ENCODE results near the gene URB1. TPM values are rescaled to one million over a fixed set of nuclear protein-coding genes. Genes with fewer than 3 reads are reported as not detected.

Gene URB1
- total RNA-seq, 4 donors from 2014 or later: 11.1 to 24.8 (median 17.9) TPM

DNA sequence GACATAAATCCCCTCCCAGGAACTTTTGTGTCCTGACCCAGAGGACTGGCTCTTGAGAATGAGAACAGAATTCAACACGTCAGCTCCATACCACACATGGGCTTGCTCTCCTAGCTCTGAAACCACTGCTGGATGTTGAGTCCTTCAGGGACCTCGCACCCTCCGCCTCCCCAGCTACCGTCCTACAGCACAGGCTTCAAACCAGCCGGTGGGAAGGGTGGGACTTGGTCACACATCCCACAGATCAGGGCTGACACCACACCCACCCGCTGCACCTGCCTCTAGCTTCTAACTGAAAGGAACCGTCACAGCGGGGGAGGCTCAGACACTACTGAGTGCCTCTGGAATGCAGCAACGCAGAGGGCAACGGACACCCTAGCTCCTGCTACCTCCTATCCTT lies 70.1 kb downstream of the URB1 start:
- Histone ChIP-seq H3K4me1 (peaks cover 0 to 1% (median 0%) of the 10 kb centered on the region in 3 donors), H3K9me3 (no peaks in the 10 kb centered on the region), H3K4me3 (no peak overlapping the region), H3K27ac (no peak overlapping the region), H3K27me3 (no peaks in the 10 kb centered on the region), H3K36me3 (peaks cover 56 to 97% (median 56%) of the 10 kb centered on the region in 3 donors)
- no peak for TF ChIP-seq POLR2A (IDR thresholded peaks at IDR 0.05)
- TF ChIP-seq, protein P1, sequence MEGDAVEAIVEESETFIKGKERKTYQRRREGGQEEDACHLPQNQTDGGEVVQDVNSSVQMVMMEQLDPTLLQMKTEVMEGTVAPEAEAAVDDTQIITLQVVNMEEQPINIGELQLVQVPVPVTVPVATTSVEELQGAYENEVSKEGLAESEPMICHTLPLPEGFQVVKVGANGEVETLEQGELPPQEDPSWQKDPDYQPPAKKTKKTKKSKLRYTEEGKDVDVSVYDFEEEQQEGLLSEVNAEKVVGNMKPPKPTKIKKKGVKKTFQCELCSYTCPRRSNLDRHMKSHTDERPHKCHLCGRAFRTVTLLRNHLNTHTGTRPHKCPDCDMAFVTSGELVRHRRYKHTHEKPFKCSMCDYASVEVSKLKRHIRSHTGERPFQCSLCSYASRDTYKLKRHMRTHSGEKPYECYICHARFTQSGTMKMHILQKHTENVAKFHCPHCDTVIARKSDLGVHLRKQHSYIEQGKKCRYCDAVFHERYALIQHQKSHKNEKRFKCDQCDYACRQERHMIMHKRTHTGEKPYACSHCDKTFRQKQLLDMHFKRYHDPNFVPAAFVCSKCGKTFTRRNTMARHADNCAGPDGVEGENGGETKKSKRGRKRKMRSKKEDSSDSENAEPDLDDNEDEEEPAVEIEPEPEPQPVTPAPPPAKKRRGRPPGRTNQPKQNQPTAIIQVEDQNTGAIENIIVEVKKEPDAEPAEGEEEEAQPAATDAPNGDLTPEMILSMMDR (IDR thresholded peaks at IDR 0.05): no peak
- no peak for DNase-seq
- intact Hi-C loops (cut with DNase I): no loop called here
- 57 to 95% methylated on average over 1 to 4 of the region's 10 CpGs for WGBS, 2 donors

DNA sequence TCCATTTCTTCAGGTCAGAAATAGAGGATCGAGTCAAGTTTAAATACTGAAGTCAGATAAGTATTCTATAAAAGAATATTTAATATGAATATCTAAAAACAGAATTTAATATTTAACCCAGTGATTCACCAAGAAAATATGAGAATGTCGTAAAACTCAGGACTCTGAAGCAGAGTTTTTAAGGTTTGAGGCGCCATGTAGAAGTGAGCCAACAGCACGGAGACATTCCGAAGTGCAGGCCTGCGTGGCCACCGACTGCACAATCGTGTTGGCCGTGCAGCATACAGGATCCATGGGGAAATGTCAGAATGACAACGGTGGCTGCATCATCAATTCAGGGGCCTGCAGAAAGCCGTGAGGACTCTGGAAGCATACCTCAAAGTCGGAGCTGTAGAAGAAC lies 70.7 kb downstream of the URB1 start:
- Histone ChIP-seq H3K4me3 (no peak overlapping the region), H3K27ac (no peak overlapping the region), H3K4me1 (no peaks in the 10 kb centered on the region), H3K27me3 (no peaks in the 10 kb centered on the region), H3K9me3 (no peaks in the 10 kb centered on the region), H3K36me3 (peaks cover 62 to 97% (median 62%) of the 10 kb centered on the region in 3 donors)
- WGBS, 2 donors: 91 to 96% methylated on average over 11 to 12 of the region's 12 CpGs
- intact Hi-C loops (cut with DNase I): no loop called here
- TF ChIP-seq, protein P1 (IDR thresholded peaks at IDR 0.05): no peak
- no peak for TF ChIP-seq POLR2A (IDR thresholded peaks at IDR 0.05)
- DNase-seq: no peak

DNA sequence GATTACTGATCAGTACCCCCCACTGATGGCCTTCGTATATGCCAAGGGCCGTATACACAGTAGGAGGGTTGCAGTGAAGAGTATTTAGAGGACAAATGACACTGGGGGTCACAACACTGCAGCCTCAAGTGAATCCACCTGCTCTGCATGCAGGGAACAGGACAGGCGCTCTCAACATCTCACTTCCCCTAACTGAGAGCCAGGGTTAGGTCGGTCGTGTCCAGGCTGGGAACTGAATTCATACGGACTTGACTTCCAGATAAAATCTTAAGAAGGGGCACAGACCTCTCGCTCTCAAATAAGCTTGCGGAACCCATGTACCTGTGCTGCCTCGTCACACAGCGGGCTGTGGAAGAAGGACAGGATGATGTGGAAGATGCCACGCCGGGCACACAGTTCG lies 71.3 kb downstream of the URB1 start:
- no peaks in the 10 kb centered on the region for H3K9me3 ChIP-seq
- H3K4me1 ChIP-seq: no peaks in the 10 kb centered on the region
- DNase-seq: no peak
- H3K27me3 ChIP-seq: no peaks in the 10 kb centered on the region
- TF ChIP-seq, protein P1 (IDR thresholded peaks at IDR 0.05): no peak
- TF ChIP-seq POLR2A (IDR thresholded peaks at IDR 0.05): no peak
- peaks cover 68 to 100% (median 68%) of the 10 kb centered on the region in 3 donors for H3K36me3 ChIP-seq
- intact Hi-C loops (cut with DNase I): no loop called here
- H3K4me3 ChIP-seq: no peak overlapping the region
- no peak overlapping the region for H3K27ac ChIP-seq
- WGBS, 2 donors: 95 to 100% methylated on average over 10 to 12 of the region's 13 CpGs

DNA sequence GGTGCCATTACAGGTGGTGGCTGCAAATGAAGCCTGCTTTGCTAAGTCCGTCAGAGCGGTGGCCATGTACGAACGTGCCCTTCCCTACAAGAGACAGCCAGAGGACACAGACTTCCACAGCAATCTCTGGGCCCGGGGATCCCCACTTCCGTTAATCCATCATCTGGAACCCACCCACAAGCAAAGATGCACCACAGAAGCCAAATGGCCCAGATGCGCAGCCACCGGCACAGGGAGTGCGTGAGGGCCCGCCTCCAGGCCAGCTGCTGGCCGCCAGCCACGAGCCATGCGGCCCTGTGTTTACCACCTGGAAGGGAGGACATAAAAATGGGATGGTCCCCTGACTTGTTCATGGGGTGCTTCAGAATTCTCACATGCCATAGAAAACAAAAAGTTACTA lies 72.1 kb downstream of the URB1 start:
- no peak for DNase-seq
- no peaks in the 10 kb centered on the region for H3K27me3 ChIP-seq
- 79 to 88% methylated on average over 8 to 10 of the region's 13 CpGs for WGBS, 2 donors
- H3K9me3 ChIP-seq: no peaks in the 10 kb centered on the region
- no peak overlapping the region for H3K27ac ChIP-seq
- no peaks in the 10 kb centered on the region for H3K4me1 ChIP-seq
- no peak for TF ChIP-seq POLR2A (IDR thresholded peaks at IDR 0.05)
- peaks cover 72 to 100% (median 73%) of the 10 kb centered on the region in 3 donors for H3K36me3 ChIP-seq
- no peak overlapping the region for H3K4me3 ChIP-seq
- intact Hi-C loops (cut with DNase I): no loop called here

DNA sequence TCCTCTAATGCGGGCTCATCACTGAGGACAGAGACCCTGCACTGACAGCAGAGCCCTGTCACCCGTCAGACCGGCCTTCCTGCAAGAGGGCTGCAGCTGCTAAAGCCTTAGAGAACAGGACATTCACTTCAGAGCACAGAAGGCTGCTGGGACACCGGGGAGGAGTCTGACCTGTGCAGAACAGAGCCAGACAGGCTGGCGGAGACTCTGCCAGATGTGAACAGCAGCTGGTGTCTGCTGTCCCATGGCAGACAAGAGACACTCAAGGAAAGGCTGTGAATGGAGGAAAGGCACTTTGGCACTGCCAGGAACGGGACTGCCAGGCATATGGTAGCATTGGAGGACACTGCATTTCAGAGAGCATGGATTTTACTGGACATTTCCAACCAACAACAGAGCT lies 72.8 kb downstream of the URB1 start:
- WGBS, 2 donors: 90 to 95% methylated on average over 4 to 5 of the region's 6 CpGs
- peaks cover 71 to 100% (median 73%) of the 10 kb centered on the region in 3 donors for H3K36me3 ChIP-seq

More for the DNA sequence above, 72.8 kb downstream of the URB1 start:
- DNase-seq: no peak
- H3K9me3 ChIP-seq: no peaks in the 10 kb centered on the region
- no peak for TF ChIP-seq POLR2A (IDR thresholded peaks at IDR 0.05)
- TF ChIP-seq, protein P1 (IDR thresholded peaks at IDR 0.05): no peak
- no peak overlapping the region for H3K4me3 ChIP-seq
- H3K27me3 ChIP-seq: no peaks in the 10 kb centered on the region
- H3K27ac ChIP-seq: no peak overlapping the region
- intact Hi-C loops (cut with DNase I): no loop called here
- no peaks in the 10 kb centered on the region for H3K4me1 ChIP-seq
